ENCODE results near the gene MYMX. TPM values are rescaled to one million over a fixed set of nuclear protein-coding genes. Genes with fewer than 3 reads are reported as not detected.
"Not testable (repeated sequence)": the region's sequence is repeated elsewhere in the genome, so short reads cannot be mapped to it uniquely, and the experiment has no call there.

MYMX gene
- total RNA-seq, 1 donor from 2014 or later: not detected

DNA sequence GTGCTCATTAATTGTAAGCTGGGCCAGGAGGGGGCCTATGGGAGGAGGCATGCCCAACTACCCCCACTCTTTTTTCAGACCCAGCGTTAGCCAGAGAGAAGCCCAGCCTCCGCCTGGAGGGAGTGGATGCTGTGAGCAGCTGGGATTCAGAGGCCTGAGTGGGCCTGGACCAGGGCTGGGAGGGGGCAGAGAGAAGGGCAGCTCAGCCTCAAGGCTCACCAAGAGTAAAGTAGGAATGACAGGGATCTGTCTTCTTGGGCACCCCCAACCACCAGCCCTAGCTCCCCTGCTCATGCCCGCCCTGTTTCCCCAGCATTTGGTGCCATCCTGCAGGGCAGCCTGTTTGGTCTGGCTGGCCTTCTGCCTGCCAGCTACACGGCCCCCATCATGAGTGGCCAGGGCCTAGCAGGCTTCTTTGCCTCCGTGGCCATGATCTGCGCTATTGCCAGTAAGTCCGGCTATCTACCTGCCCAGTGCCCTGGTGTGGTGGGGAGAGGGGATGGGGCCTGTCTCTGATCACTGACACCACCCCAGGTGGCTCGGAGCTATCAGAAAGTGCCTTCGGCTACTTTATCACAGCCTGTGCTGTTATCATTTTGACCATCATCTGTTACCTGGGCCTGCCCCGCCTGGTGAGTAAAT, 13.4 kb downstream of the MYMX start:
- H3K4me1 Mint-ChIP-seq (ENCODE audit: low read depth): peaks cover 75% of the 10 kb centered on the region

GRCh38 chr6:44231426-44231825, 14.7 kb downstream of the MYMX start:
- peak; percentile 48 for DNase-seq (ENCODE audit: low spot score)
- peak overlapping the region; percentile 59 for H3K27ac Mint-ChIP-seq (ENCODE audit: unreplicated experiment)
- H3K27me3 Mint-ChIP-seq (ENCODE audit: low read depth); H3K9me3 Mint-ChIP-seq (ENCODE audit: low read depth); H3K4me3 Mint-ChIP-seq (ENCODE audit: unreplicated experiment): not testable (repeated sequence)
- peaks cover 74% of the 10 kb centered on the region for H3K4me1 Mint-ChIP-seq (ENCODE audit: low read depth)
- peaks cover 25% of the 10 kb centered on the region for H3K36me3 Mint-ChIP-seq (ENCODE audit: low read depth)

More for the DNA sequence above, 13.4 kb downstream of the MYMX start:
- H3K36me3 Mint-ChIP-seq (ENCODE audit: low read depth): peaks cover 21% of the 10 kb centered on the region
- H3K9me3 Mint-ChIP-seq (ENCODE audit: low read depth): no peaks in the 10 kb centered on the region
- TF ChIP-seq, protein P1, sequence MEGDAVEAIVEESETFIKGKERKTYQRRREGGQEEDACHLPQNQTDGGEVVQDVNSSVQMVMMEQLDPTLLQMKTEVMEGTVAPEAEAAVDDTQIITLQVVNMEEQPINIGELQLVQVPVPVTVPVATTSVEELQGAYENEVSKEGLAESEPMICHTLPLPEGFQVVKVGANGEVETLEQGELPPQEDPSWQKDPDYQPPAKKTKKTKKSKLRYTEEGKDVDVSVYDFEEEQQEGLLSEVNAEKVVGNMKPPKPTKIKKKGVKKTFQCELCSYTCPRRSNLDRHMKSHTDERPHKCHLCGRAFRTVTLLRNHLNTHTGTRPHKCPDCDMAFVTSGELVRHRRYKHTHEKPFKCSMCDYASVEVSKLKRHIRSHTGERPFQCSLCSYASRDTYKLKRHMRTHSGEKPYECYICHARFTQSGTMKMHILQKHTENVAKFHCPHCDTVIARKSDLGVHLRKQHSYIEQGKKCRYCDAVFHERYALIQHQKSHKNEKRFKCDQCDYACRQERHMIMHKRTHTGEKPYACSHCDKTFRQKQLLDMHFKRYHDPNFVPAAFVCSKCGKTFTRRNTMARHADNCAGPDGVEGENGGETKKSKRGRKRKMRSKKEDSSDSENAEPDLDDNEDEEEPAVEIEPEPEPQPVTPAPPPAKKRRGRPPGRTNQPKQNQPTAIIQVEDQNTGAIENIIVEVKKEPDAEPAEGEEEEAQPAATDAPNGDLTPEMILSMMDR (IDR thresholded peaks at IDR 0.05): no peak
- DNase-seq (ENCODE audit: low spot score): peak; percentile 72
- H3K27me3 Mint-ChIP-seq (ENCODE audit: low read depth): no peaks in the 10 kb centered on the region
- no peak overlapping the region for H3K4me3 Mint-ChIP-seq (ENCODE audit: unreplicated experiment)
- no peak overlapping the region for H3K27ac Mint-ChIP-seq (ENCODE audit: unreplicated experiment)

DNA sequence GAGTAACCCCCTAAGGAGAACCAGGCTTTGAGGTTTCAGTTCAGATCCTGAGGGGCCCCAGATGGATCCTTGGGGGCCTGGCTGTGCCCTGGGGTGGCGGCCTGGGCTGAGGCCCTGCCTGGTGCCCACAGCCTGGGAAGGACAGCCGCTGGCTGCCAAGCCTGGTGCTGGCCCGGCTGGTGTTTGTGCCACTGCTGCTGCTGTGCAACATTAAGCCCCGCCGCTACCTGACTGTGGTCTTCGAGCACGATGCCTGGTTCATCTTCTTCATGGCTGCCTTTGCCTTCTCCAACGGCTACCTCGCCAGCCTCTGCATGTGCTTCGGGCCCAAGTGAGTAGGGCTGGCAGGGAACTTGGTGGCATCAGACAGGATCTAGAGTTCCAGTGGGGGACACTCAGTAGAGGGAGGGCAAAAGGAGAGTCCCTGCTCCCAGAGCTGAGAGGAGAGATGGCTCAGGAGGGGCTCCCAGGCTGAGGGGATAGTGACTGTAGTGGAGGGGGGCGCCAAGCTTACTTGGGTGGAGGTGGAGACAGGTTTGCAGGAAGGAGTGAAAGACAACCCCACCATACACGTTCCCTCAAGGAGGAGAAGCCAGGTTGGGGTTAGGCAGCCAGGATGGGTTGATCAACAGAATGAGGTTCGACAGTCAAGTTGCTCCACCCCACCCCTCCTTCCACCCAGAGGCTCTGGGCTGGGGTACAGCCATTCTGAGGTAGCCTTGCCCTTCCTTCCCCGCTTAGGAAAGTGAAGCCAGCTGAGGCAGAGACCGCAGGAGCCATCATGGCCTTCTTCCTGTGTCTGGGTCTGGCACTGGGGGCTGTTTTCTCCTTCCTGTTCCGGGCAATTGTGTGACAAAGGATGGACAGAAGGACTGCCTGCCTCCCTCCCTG, 16.2 kb downstream of the MYMX start:
- Mint-ChIP-seq H3K4me3 (ENCODE audit: unreplicated experiment) (no peak overlapping the region), H3K27ac (ENCODE audit: unreplicated experiment) (peak overlapping the region; percentile 96), H3K36me3 (ENCODE audit: low read depth) (peaks cover 25% of the 10 kb centered on the region), H3K4me1 (ENCODE audit: low read depth) (peaks cover 74% of the 10 kb centered on the region), H3K9me3 (ENCODE audit: low read depth) (no peaks in the 10 kb centered on the region), H3K27me3 (ENCODE audit: low read depth) (no peaks in the 10 kb centered on the region)
- DNase-seq (ENCODE audit: low spot score): peak; percentile 69
- TF ChIP-seq, protein P1 (IDR thresholded peaks at IDR 0.05): no peak

DNA sequence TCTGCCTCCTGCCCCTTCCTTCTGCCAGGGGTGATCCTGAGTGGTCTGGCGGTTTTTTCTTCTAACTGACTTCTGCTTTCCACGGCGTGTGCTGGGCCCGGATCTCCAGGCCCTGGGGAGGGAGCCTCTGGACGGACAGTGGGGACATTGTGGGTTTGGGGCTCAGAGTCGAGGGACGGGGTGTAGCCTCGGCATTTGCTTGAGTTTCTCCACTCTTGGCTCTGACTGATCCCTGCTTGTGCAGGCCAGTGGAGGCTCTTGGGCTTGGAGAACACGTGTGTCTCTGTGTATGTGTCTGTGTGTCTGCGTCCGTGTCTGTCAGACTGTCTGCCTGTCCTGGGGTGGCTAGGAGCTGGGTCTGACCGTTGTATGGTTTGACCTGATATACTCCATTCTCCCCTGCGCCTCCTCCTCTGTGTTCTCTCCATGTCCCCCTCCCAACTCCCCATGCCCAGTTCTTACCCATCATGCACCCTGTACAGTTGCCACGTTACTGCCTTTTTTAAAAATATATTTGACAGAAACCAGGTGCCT, 16.9 kb downstream of the MYMX start:
- Mint-ChIP-seq H3K36me3 (ENCODE audit: low read depth) (peaks cover 25% of the 10 kb centered on the region), H3K9me3 (ENCODE audit: low read depth) (no peaks in the 10 kb centered on the region), H3K27ac (ENCODE audit: unreplicated experiment) (peak overlapping the region; percentile 96), H3K4me1 (ENCODE audit: low read depth) (peaks cover 74% of the 10 kb centered on the region), H3K4me3 (ENCODE audit: unreplicated experiment) (no peak overlapping the region), H3K27me3 (ENCODE audit: low read depth) (no peaks in the 10 kb centered on the region)
- DNase-seq (ENCODE audit: low spot score): peak; percentile 68
- TF ChIP-seq, protein P1 (IDR thresholded peaks at IDR 0.05): no peak

DNA sequence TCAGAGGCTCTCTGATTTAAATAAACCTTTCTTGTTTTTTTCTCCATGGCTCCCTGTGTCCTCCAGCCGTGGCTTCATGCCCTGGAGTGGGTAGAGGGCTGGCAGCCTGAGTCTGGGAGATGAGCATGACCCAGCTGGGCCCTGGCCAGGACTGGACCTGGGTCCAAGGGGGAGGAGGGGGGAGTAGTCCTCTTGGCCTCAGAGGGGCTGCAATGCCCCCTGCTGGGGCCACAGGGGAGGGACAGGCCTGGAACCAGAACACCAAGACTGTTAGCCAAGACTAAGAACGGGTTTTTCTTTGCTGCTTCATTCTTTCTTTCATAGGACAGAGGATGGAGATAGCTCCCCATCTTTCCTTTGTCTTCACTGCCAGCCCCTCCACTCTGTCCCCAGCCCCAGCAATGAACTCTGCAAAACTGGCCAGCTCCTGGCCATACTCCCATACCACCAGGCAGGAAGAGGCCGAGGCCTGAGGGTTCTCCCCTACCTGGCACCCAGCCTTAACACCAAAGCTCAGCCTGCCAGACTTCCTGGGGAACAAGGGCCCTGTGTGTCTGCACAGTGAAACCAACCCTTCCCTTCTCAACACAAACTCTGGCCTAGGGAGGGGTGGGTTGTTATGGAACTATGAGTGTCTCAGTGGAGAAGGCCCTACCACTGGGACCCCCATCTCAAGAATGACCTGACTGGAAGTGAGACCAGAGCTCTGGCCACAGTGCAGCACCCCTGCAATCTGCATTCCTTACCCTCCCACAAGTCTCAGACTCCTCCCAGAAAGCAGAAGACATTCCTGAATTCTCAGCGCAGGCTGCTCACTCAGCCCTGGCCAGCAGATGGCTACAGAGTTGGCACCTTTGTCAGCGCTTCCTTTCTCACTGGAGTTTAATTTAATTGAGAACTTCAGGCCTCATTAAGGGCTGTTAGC, 17.6 kb downstream of the MYMX start:
- Mint-ChIP-seq H3K4me3 (ENCODE audit: unreplicated experiment) (no peak overlapping the region), H3K27me3 (ENCODE audit: low read depth) (no peaks in the 10 kb centered on the region), H3K36me3 (ENCODE audit: low read depth) (peaks cover 22% of the 10 kb centered on the region), H3K9me3 (ENCODE audit: low read depth) (no peaks in the 10 kb centered on the region), H3K27ac (ENCODE audit: unreplicated experiment) (peak overlapping the region; percentile 96), H3K4me1 (ENCODE audit: low read depth) (peaks cover 69% of the 10 kb centered on the region)
- TF ChIP-seq, protein P1 (IDR thresholded peaks at IDR 0.05): peak; percentile 78
- DNase-seq (ENCODE audit: low spot score): peak; percentile 81
